ENCODE results near the gene ZNF148. TPM values are rescaled to one million over a fixed set of nuclear protein-coding genes. Genes with fewer than 3 reads are reported as not detected.

ZNF148 gene
- polyA plus RNA-seq, 10 donors: 17.4 to 26.7 (median 21.0) TPM

GRCh38 chr3:125289429-125289981 lies 85.6 kb downstream of the ZNF148 start:
- DNase-seq: no peak

GRCh38 chr3:125287248-125287647 lies 87.9 kb downstream of the ZNF148 start:
- DNase-seq: no peak

GRCh38 chr3:125281381-125281780 lies 93.7 kb downstream of the ZNF148 start:
- DNase-seq: no peak

- DNase-seq: peak in 1 of 3 donors; percentile 43
These were observed 94.3 kb downstream of the ZNF148 start for GRCh38 chr3:125280668-125281361.

GRCh38 chr3:125278155-125278554 lies 97.0 kb downstream of the ZNF148 start:
- no peak for DNase-seq

- DNase-seq: no peak
These were observed 104.0 kb downstream of the ZNF148 start for GRCh38 chr3:125271127-125271526.

GRCh38 chr3:125267460-125267859 lies 107.7 kb downstream of the ZNF148 start:
- DNase-seq: no peak

- no peak for DNase-seq
These were observed 108.2 kb downstream of the ZNF148 start for GRCh38 chr3:125266971-125267370.

- DNase-seq: no peak
These were observed 113.0 kb downstream of the ZNF148 start for GRCh38 chr3:125262161-125262560.

- DNase-seq: no peak
These were observed 114.1 kb downstream of the ZNF148 start for GRCh38 chr3:125261031-125261430.

GRCh38 chr3:125260158-125260557 lies 115.0 kb downstream of the ZNF148 start:
- DNase-seq: no peak

- DNase-seq: no peak
These were observed 117.6 kb downstream of the ZNF148 start for GRCh38 chr3:125257536-125257935.

- DNase-seq: no peak
These were observed 118.5 kb downstream of the ZNF148 start for GRCh38 chr3:125256675-125257074.

GRCh38 chr3:125250973-125251372 lies 124.2 kb downstream of the ZNF148 start:
- DNase-seq: no peak

- no peak for DNase-seq
These were observed 128.9 kb downstream of the ZNF148 start for GRCh38 chr3:125246237-125246636.

- DNase-seq: peak in 1 of 3 donors; percentile 15
These were observed 129.6 kb downstream of the ZNF148 start for GRCh38 chr3:125245521-125245920.

- DNase-seq: no peak
These were observed 134.6 kb downstream of the ZNF148 start for GRCh38 chr3:125240496-125240895.

- DNase-seq: no peak
These were observed 135.9 kb downstream of the ZNF148 start for GRCh38 chr3:125239266-125239665.

GRCh38 chr3:125238759-125239158 lies 136.4 kb downstream of the ZNF148 start:
- no peak for DNase-seq

- DNase-seq: no peak
These were observed 138.7 kb downstream of the ZNF148 start for GRCh38 chr3:125236331-125236903.

GRCh38 chr3:125234831-125235230 lies 140.3 kb downstream of the ZNF148 start:
- DNase-seq: no peak

- no peak for DNase-seq
These were observed 142.7 kb downstream of the ZNF148 start for GRCh38 chr3:125232401-125232800.

GRCh38 chr3:125231895-125232294 lies 143.2 kb downstream of the ZNF148 start:
- no peak for DNase-seq
